ENCODE data around the gene KCTD18. TPM values are rescaled to one million over a fixed set of nuclear protein-coding genes. Genes with fewer than 3 reads are reported as not detected.

The KCTD18 gene
- total RNA-seq, 1 donor, result 33.7 TPM

DNA sequence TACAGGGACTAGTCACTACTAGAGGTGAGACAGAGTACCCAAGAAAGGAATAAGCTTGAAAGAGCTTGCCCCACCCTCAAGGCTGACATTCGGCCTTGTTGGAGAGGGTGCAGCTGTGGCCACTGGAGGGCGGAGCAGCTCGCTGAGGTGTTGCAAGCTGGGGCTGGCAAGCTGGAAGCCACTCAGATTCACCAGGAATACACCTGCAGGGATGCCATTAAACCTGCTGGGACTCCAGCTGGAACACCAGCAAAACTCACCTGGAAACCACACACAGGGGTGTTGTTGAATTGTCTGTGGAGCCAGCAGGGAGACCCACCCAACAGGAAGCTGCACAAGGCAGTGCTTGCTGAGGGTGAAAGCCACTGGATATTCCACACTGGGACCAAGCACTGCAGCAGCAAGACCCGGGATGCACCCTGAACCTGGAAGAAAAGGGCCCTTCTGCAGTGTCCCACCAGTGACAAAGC, 26.1 kb downstream of the KCTD18 start:
- H3K79me2 ChIP-seq (ENCODE audit: insufficient read depth, low read length), result no peaks in the 10 kb centered on the region
- no peaks in the 10 kb centered on the region for H3K9me3 ChIP-seq (ENCODE audit: low read depth, low read length)
- H3K4me3 ChIP-seq (ENCODE audit: insufficient read depth, low read length), result no peak overlapping the region
- H3K4me2 ChIP-seq (ENCODE audit: insufficient read depth, low read length), result no peak overlapping the region
- peaks cover 41% of the 10 kb centered on the region for H3K4me1 ChIP-seq (ENCODE audit: insufficient read depth, low read length)
- H3K27me3 ChIP-seq (ENCODE audit: insufficient read depth, low read length), result no peaks in the 10 kb centered on the region
- no peaks in the 10 kb centered on the region for H4K20me1 ChIP-seq (ENCODE audit: insufficient read depth, low read length)
- no peaks in the 10 kb centered on the region for H3K36me3 ChIP-seq (ENCODE audit: insufficient read depth, low read length)
- DNase-seq (ENCODE audit: insufficient read length, low spot score, missing footprints), result no peak
- H3K27ac ChIP-seq (ENCODE audit: low read depth, low read length), result no peak overlapping the region
- no peak overlapping the region for H2AFZ ChIP-seq (ENCODE audit: low read length)
- TF ChIP-seq CTCF (IDR thresholded peaks at IDR 0.05; ENCODE audit: extremely low read depth, low read depth, low read length), result peak; percentile 45

GRCh38 chr2:200482194-200482593, 27.7 kb downstream of the KCTD18 start:
- peaks cover 6% of the 10 kb centered on the region for H3K36me3 ChIP-seq (ENCODE audit: insufficient read depth, low read length)

GRCh38 chr2:200479692-200480265, 30.1 kb downstream of the KCTD18 start:
- H3K27ac ChIP-seq (ENCODE audit: low read depth, low read length), result peak overlapping the region; percentile 83
- peak overlapping the region; percentile 62 for H3K4me2 ChIP-seq (ENCODE audit: insufficient read depth, low read length)
- H3K4me1 ChIP-seq (ENCODE audit: insufficient read depth, low read length), result peaks cover 35% of the 10 kb centered on the region
- no peaks in the 10 kb centered on the region for H4K20me1 ChIP-seq (ENCODE audit: insufficient read depth, low read length)
- no peaks in the 10 kb centered on the region for H3K27me3 ChIP-seq (ENCODE audit: insufficient read depth, low read length)
- TF ChIP-seq CTCF (IDR thresholded peaks at IDR 0.05; ENCODE audit: extremely low read depth, low read depth, low read length), result no peak
- peak overlapping the region; percentile 44 for H2AFZ ChIP-seq (ENCODE audit: low read length)
- peak; percentile 91 for DNase-seq (ENCODE audit: insufficient read length, low spot score, missing footprints)
- H3K9me3 ChIP-seq (ENCODE audit: low read depth, low read length), result no peaks in the 10 kb centered on the region
- peaks cover 13% of the 10 kb centered on the region for H3K36me3 ChIP-seq (ENCODE audit: insufficient read depth, low read length)
- H3K4me3 ChIP-seq (ENCODE audit: insufficient read depth, low read length), result peak overlapping the region; percentile 18
- H3K79me2 ChIP-seq (ENCODE audit: insufficient read depth, low read length), result no peaks in the 10 kb centered on the region

More at GRCh38 chr2:200482194-200482593, 27.7 kb downstream of the KCTD18 start:
- no peak overlapping the region for H2AFZ ChIP-seq (ENCODE audit: low read length)
- H3K27me3 ChIP-seq (ENCODE audit: insufficient read depth, low read length), result no peaks in the 10 kb centered on the region
- no peak overlapping the region for H3K4me2 ChIP-seq (ENCODE audit: insufficient read depth, low read length)
- no peaks in the 10 kb centered on the region for H4K20me1 ChIP-seq (ENCODE audit: insufficient read depth, low read length)
- no peak for TF ChIP-seq CTCF (IDR thresholded peaks at IDR 0.05; ENCODE audit: extremely low read depth, low read depth, low read length)
- no peak overlapping the region for H3K27ac ChIP-seq (ENCODE audit: low read depth, low read length)
- no peak overlapping the region for H3K4me3 ChIP-seq (ENCODE audit: insufficient read depth, low read length)
- no peaks in the 10 kb centered on the region for H3K79me2 ChIP-seq (ENCODE audit: insufficient read depth, low read length)
- H3K9me3 ChIP-seq (ENCODE audit: low read depth, low read length), result no peaks in the 10 kb centered on the region
- peaks cover 49% of the 10 kb centered on the region for H3K4me1 ChIP-seq (ENCODE audit: insufficient read depth, low read length)
- DNase-seq (ENCODE audit: insufficient read length, low spot score, missing footprints), result no peak

- H3K4me1 ChIP-seq (ENCODE audit: insufficient read depth, low read length), result peaks cover 35% of the 10 kb centered on the region
- no peak overlapping the region for H3K4me3 ChIP-seq (ENCODE audit: insufficient read depth, low read length)
- H3K79me2 ChIP-seq (ENCODE audit: insufficient read depth, low read length), result no peaks in the 10 kb centered on the region
- TF ChIP-seq CTCF (IDR thresholded peaks at IDR 0.05; ENCODE audit: extremely low read depth, low read depth, low read length), result no peak
- H3K36me3 ChIP-seq (ENCODE audit: insufficient read depth, low read length), result peaks cover 25% of the 10 kb centered on the region
- H4K20me1 ChIP-seq (ENCODE audit: insufficient read depth, low read length), result no peaks in the 10 kb centered on the region
- H2AFZ ChIP-seq (ENCODE audit: low read length), result peak overlapping the region; percentile 23
- H3K4me2 ChIP-seq (ENCODE audit: insufficient read depth, low read length), result peak overlapping the region; percentile 27
- H3K9me3 ChIP-seq (ENCODE audit: low read depth, low read length), result no peaks in the 10 kb centered on the region
- no peak for DNase-seq (ENCODE audit: insufficient read length, low spot score, missing footprints)
- no peaks in the 10 kb centered on the region for H3K27me3 ChIP-seq (ENCODE audit: insufficient read depth, low read length)
- peak overlapping the region; percentile 59 for H3K27ac ChIP-seq (ENCODE audit: low read depth, low read length)
Measured at GRCh38 chr2:200477667-200478131, 32.2 kb downstream of the KCTD18 start.
